Activated naive CD4-positive, alpha-beta T cell treated with Interleukin-2 at 50 U/mL for 16 hours (primary cell): ENCODE results near the gene ACTR3.
A peak's percentile ranks its signal among the peaks of the same experiment; 100 is the strongest.
"Not testable (repeated sequence)": the region's sequence is repeated elsewhere in the genome, so short reads cannot be mapped to it uniquely, and the experiment has no call there.

Source experiments
- DNase-seq: peaks from one replicate; pipeline ENCODE4 v3.0.0-alpha.2; 2020

Gene ACTR3

GRCh38 chr2:113889471-113890252 is at the start of gene ACTR3:
Gene ACTR3, plus strand, starts transcription at chr2:113890089. Its CDS starts 191 bp downstream, at chr2:113890280.
- peak; percentile 98 for DNase-seq

GRCh38 chr2:113840518-113840917 is 49.4 kb upstream of the ACTR3 start:
- DNase-seq = no peak

- no peak for DNase-seq
Observed at GRCh38 chr2:113842919-113843736, 46.8 kb upstream of the ACTR3 start.

- not testable (repeated sequence) for DNase-seq
Observed at GRCh38 chr2:113843737-113844050, 46.2 kb upstream of the ACTR3 start.

GRCh38 chr2:113845261-113845660 is 44.6 kb upstream of the ACTR3 start:
- DNase-seq = no peak

GRCh38 chr2:113845796-113846195 is 44.1 kb upstream of the ACTR3 start:
- not testable (repeated sequence) for DNase-seq

GRCh38 chr2:113846429-113846828 is 43.5 kb upstream of the ACTR3 start:
- DNase-seq = no peak

GRCh38 chr2:113847144-113847543 is 42.7 kb upstream of the ACTR3 start:
- no peak for DNase-seq

GRCh38 chr2:113848758-113849415 is 41.0 kb upstream of the ACTR3 start:
- DNase-seq = peak; percentile 23

GRCh38 chr2:113850687-113851086 is 39.2 kb upstream of the ACTR3 start:
- DNase-seq = no peak

GRCh38 chr2:113851640-113852039 is 38.2 kb upstream of the ACTR3 start:
- DNase-seq = no peak

GRCh38 chr2:113854208-113854607 is 35.7 kb upstream of the ACTR3 start:
- no peak for DNase-seq

- DNase-seq = no peak
Observed at GRCh38 chr2:113854970-113855740, 34.7 kb upstream of the ACTR3 start.

GRCh38 chr2:113857464-113857863 is 32.4 kb upstream of the ACTR3 start:
- DNase-seq = no peak

- DNase-seq = no peak
Observed at GRCh38 chr2:113858764-113859163, 31.1 kb upstream of the ACTR3 start.

- no peak for DNase-seq
Observed at GRCh38 chr2:113861740-113862139, 28.1 kb upstream of the ACTR3 start.

GRCh38 chr2:113863144-113863543 is 26.7 kb upstream of the ACTR3 start:
- no peak for DNase-seq

GRCh38 chr2:113867571-113867970 is 22.3 kb upstream of the ACTR3 start:
- DNase-seq = no peak

GRCh38 chr2:113869253-113869652 is 20.6 kb upstream of the ACTR3 start:
- DNase-seq = no peak

- DNase-seq = no peak
Observed at GRCh38 chr2:113872201-113872600, 17.7 kb upstream of the ACTR3 start.

- no peak for DNase-seq
Observed at GRCh38 chr2:113873867-113874266, 16.0 kb upstream of the ACTR3 start.

- DNase-seq = no peak
Observed at GRCh38 chr2:113875135-113875534, 14.8 kb upstream of the ACTR3 start.
